Common myeloid progenitor, CD34-positive (primary cell): ENCODE measurements around the gene MMP2.

Source experiments
- CTCF ChIA-PET: fragments of 350-600 bp; sonication (Branson Sonifier 250); formaldehyde crosslinking; loops from one replicate; lab custom pipeline; 2021; ENCODE audit warnings: antibody characterized with exemption; lab: Charles Lee
- POLR2A ChIA-PET: fragments of 350-600 bp; sonication (Branson Sonifier 250); formaldehyde crosslinking; loops from one replicate; lab custom pipeline; 2021; ENCODE audit warnings: antibody characterized with exemption; lab: Charles Lee
- DNase-seq, 3 donors: peaks; one replicate each; pipeline versions ENCODE4 v3.0.0 to v3.0.0-alpha.2; 2013
- H3K27ac ChIP-seq, 2 experiments: 1 replicate in 1 of 2; 2 replicates in 1 of 2; pipeline ENCODE4 v1.7.0; 2013; ENCODE audit warnings: inconsistent platforms in 2 of 2, low read length in 2 of 2, mild to moderate bottlenecking in 2 of 2, low read depth in 1 of 2, moderate library complexity in 1 of 2; ENCODE audit not compliant: severe bottlenecking in 2 of 2, insufficient read depth in 1 of 2, poor library complexity in 1 of 2
- H3K27me3 ChIP-seq, 5 experiments: replicated peaks in 2 of 5; 1 replicate in 3 of 5; 2 replicates in 2 of 5; pipeline versions ENCODE4 v1.6.1 to v1.7.0; 2013; ENCODE audit warnings: low read length in 4 of 5, mild to moderate bottlenecking in 2 of 5, moderate library complexity in 2 of 5, inconsistent platforms in 1 of 5; ENCODE audit not compliant: insufficient read depth in 5 of 5, control insufficient read depth in 4 of 5
- H3K36me3 ChIP-seq, 4 experiments: 1 replicate in 2 of 4; 2 replicates in 2 of 4; pipeline versions ENCODE4 v1.6.1 to v1.7.0; 2013; ENCODE audit warnings: low read length in 3 of 4, control low read depth in 1 of 4, mild to moderate bottlenecking in 1 of 4; ENCODE audit not compliant: control insufficient read depth in 4 of 4, insufficient read depth in 4 of 4
- H3K4me1 ChIP-seq, 4 experiments: 1 replicate in 3 of 4; 2 replicates in 1 of 4; pipeline versions ENCODE4 v1.6.1 to v1.7.1; 2013; ENCODE audit warnings: low read length in 3 of 4, mild to moderate bottlenecking in 3 of 4, control low read depth in 1 of 4, inconsistent platforms in 1 of 4, moderate library complexity in 1 of 4; ENCODE audit not compliant: control insufficient read depth in 4 of 4, insufficient read depth in 4 of 4; ENCODE audit errors: control extremely low read depth in 1 of 4
- H3K4me3 ChIP-seq, 7 experiments: 1 replicate in 4 of 7; 2 replicates in 3 of 7; pipeline versions ENCODE4 v1.5.1 to v1.7.0; 2013; ENCODE audit warnings: mild to moderate bottlenecking in 7 of 7, low read length in 6 of 7, moderate library complexity in 6 of 7, inconsistent platforms in 2 of 7, low read depth in 2 of 7, control low read depth in 1 of 7; ENCODE audit not compliant: insufficient read depth in 4 of 7, control insufficient read depth in 1 of 7; ENCODE audit errors: extremely low read depth in 1 of 7
- H3K9me3 ChIP-seq, 5 experiments: 1 replicate in 4 of 5; 2 replicates in 1 of 5; pipeline versions ENCODE4 v1.6.1 to v1.7.1; 2013; ENCODE audit warnings: low read length in 4 of 5, mild to moderate bottlenecking in 2 of 5, inconsistent platforms in 1 of 5, low read depth in 1 of 5, moderate library complexity in 1 of 5; ENCODE audit not compliant: control insufficient read depth in 4 of 5, insufficient read depth in 2 of 5; ENCODE audit errors: control extremely low read depth in 1 of 5
- WGBS: methylation state at CpG from one replicate; pipeline ENCODE4 v1.1.5; 2013; ENCODE audit not compliant: insufficient coverage; 5-methylcytosine and 5-hydroxymethylcytosine counted together

The MMP2 gene

GRCh38 chr16:55539488-55539887 is 60.5 kb downstream of the MMP2 start:
- no peaks in the 10 kb centered on the region for H3K27me3 ChIP-seq
- no peak overlapping the region for H3K4me3 ChIP-seq
- H3K9me3 ChIP-seq = no peaks in the 10 kb centered on the region
- no peak overlapping the region for H3K27ac ChIP-seq
- CTCF ChIA-PET = interaction anchor here (1.1 to 3.1 kb wide), 4 partner anchors 9 to 162 kb away, joined by 4 to 20 read pairs (median 5); no protein-coding TSS in a partner anchor
- POLR2A ChIA-PET = no interaction called here
- peaks cover 0 to 46% (median 22%) of the 10 kb centered on the region in 4 experiments for H3K36me3 ChIP-seq
- peak in 2 of 3 donors; percentile 9 to 13 for DNase-seq
- WGBS = 60% methylated on average over 1 of the region's 1 CpG
- peaks cover 0 to 27% (median 10%) of the 10 kb centered on the region in 4 experiments for H3K4me1 ChIP-seq

GRCh38 chr16:55540221-55540620 is 61.2 kb downstream of the MMP2 start:
- H3K4me1 ChIP-seq = peaks cover 0 to 27% (median 10%) of the 10 kb centered on the region in 4 experiments
- H3K27me3 ChIP-seq = no peaks in the 10 kb centered on the region
- H3K4me3 ChIP-seq = no peak overlapping the region
- WGBS = 86% methylated on average over 1 of the region's 1 CpG
- H3K27ac ChIP-seq = no peak overlapping the region
- POLR2A ChIA-PET = interaction anchor here (0.5 kb wide), 1 partner anchor 1715 kb away, joined by 3 read pairs; no protein-coding TSS in a partner anchor
- CTCF ChIA-PET = interaction anchor here (1.4 to 3.0 kb wide), 5 partner anchors 12 to 76 kb away, joined by 3 to 28 read pairs (median 9); no protein-coding TSS in a partner anchor
- H3K9me3 ChIP-seq = no peaks in the 10 kb centered on the region
- H3K36me3 ChIP-seq = peaks cover 0 to 44% (median 22%) of the 10 kb centered on the region in 4 experiments
- DNase-seq = no peak

- POLR2A ChIA-PET = no interaction called here
- Histone ChIP-seq H3K9me3 (no peaks in the 10 kb centered on the region), H3K4me3 (no peak overlapping the region), H3K27me3 (no peaks in the 10 kb centered on the region), H3K36me3 (peaks cover 3 to 53% (median 26%) of the 10 kb centered on the region in 4 experiments), H3K27ac (no peak overlapping the region), H3K4me1 (peaks cover 0 to 18% (median 8%) of the 10 kb centered on the region in 4 experiments)
- DNase-seq = peak in 2 of 3 donors; percentile 44 to 51
- WGBS = 100% methylated on average over 1 of the region's 1 CpG
- CTCF ChIA-PET = interaction anchor here (0.9 to 3.0 kb wide), 7 partner anchors 15 to 78 kb away, joined by 3 to 28 read pairs (median 5); no protein-coding TSS in a partner anchor
These were observed 63.6 kb downstream of the MMP2 start for GRCh38 chr16:55542459-55543082.

DNA sequence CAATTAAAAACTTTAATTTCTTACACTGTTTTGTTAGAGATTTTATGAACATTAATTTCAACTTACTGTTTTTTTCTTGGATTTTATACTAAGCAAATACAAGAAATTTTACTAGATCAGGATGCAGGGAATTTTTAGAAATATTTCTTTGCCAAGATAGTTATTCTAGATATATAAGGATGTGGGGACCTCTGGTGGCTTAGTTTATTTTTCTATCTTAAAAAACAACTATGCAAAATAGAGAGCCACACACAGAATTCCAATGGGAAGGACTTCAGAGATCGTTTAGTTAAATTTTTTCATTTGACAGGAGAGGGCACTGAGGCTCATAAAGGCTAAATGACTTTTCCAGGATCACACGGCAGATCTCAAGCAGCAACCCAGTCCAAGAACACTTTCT is 64.5 kb downstream of the MMP2 start:
- peaks cover 3 to 48% (median 21%) of the 10 kb centered on the region in 4 experiments for H3K36me3 ChIP-seq
- peaks cover 0 to 12% (median 5%) of the 10 kb centered on the region in 4 experiments for H3K4me1 ChIP-seq
- POLR2A ChIA-PET = no interaction called here
- CTCF ChIA-PET = interaction anchor here (0.7 to 7.3 kb wide), 13 partner anchors 9 to 160 kb away, joined by 3 to 74 read pairs (median 3); no protein-coding TSS in a partner anchor
- no peak overlapping the region for H3K4me3 ChIP-seq
- WGBS = no CpG with 5 or more reads among the region's 2 CpGs
- H3K27ac ChIP-seq = no peak overlapping the region
- H3K9me3 ChIP-seq = no peaks in the 10 kb centered on the region
- no peaks in the 10 kb centered on the region for H3K27me3 ChIP-seq
- DNase-seq = peak in 2 of 3 donors; percentile 18 to 30

DNA sequence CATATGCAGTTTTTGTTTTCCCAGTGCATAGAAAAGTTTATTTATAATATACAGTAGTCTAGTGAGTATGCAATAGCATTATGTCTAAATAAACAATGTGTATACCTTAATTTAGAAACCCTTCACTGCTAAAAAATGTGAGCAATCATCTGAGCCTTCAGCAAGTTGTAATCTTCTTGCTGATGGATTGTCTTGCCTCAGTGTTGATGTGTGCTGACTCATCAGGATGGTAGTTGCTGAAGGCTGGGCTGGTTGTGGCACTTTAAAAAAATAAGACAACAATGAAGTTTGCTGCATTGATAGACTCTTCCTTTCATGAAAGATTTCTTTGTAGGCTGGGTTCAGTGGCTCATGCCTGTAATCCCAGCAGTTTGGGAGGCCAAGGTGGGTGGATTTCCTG is 73.6 kb downstream of the MMP2 start:
- H3K4me1 ChIP-seq = no peaks in the 10 kb centered on the region
- H3K4me3 ChIP-seq = no peak overlapping the region
- H3K27me3 ChIP-seq = no peaks in the 10 kb centered on the region
- H3K27ac ChIP-seq = no peak overlapping the region
- ChIA-PET CTCF (interaction anchor here (0.7 to 1.9 kb wide), 2 partner anchors 57 to 88 kb away, joined by 3 to 7 read pairs; no protein-coding TSS in a partner anchor), POLR2A (interaction anchor here (0.7 kb wide), 1 partner anchor 1955 kb away, joined by 3 read pairs; no protein-coding TSS in a partner anchor)
- peaks cover 3 to 62% (median 42%) of the 10 kb centered on the region in 4 experiments for H3K36me3 ChIP-seq
- peaks cover 0 to 20% (median 6%) of the 10 kb centered on the region in 5 experiments for H3K9me3 ChIP-seq
- DNase-seq = no peak

DNA sequence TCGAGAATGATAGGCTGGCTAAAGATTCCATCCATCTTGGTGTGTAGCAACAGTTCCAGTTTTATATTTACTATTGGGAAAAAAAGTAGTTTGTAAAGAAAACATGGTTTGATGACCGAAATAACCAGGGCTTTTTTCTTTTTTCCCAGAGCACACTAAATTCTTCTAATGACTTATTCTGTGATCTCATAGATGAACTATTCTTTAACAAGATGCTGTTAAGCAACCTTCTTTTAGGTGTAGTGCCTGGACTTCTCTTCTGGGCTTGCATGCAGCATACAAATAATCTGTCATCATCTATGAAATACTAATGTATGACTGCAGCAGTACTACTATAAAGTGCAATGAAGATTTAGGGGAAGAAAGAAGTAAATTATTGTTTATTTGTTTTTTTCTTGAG is 76.4 kb downstream of the MMP2 start:
- CTCF ChIA-PET = no interaction called here
- H3K4me1 ChIP-seq = no peaks in the 10 kb centered on the region

More for the DNA sequence above, 76.4 kb downstream of the MMP2 start:
- Histone ChIP-seq H3K36me3 (peaks cover 3 to 70% (median 42%) of the 10 kb centered on the region in 4 experiments), H3K27ac (no peak overlapping the region), H3K27me3 (no peaks in the 10 kb centered on the region), H3K4me3 (no peak overlapping the region), H3K9me3 (peaks cover 0 to 20% (median 6%) of the 10 kb centered on the region in 5 experiments)
- no peak for DNase-seq
- WGBS = 83% methylated on average over 1 of the region's 2 CpGs
- POLR2A ChIA-PET = no interaction called here
